Stimulated activated CD4-positive, alpha-beta T cell treated with anti-CD3 and anti-CD28 coated beads, Interleukin-15, amount 100 ng/mL, for 24 hours (primary cell): ENCODE data around the gene FSTL4.
"Not testable (repeated sequence)": the region's sequence is repeated elsewhere in the genome, so short reads cannot be mapped to it uniquely, and the experiment has no call there.

Experiments used
- DNase-seq: peaks from one replicate; pipeline ENCODE4 v3.0.0-alpha.2; 2020

The FSTL4 gene

DNA sequence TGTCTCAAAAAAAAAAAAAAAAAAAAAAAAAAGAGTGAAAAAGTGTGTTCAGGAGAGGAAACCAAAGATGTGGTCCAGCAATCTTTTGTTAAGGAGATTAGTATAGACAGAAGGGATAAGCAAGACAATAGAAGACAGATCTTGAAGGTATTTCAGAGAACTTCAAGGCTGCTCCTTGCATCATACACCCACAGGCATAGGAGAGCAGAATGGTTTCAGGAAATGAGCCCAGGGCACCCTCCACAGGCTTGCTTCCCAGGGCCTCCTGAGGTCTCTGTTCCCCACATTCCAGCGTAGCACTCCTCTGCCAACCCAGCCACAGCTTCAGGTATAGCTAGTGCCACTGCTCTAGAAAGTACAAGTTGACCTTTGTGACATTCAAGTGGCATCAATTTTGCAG is 65.8 kb downstream of the FSTL4 start:
- DNase-seq: no peak

DNA sequence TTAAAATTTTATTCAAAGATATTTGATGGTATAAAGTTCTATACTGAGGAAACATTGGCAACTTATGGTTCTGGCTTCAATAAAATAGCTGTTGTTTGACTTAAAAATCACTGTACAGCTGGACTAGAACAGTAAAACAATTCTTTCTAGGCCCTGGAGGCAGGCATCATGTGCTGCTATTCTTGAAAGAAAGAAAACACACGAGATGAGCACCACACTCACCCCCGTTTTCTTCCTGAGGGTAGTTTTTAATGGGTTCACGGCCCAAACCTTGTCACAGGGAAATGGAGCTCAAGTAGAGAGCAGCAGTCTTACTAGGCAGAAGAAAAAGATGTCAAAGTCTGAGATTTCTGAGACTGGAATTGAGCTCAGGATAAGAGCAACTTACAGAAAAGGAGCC is 68.0 kb downstream of the FSTL4 start:
- DNase-seq: no peak

DNA sequence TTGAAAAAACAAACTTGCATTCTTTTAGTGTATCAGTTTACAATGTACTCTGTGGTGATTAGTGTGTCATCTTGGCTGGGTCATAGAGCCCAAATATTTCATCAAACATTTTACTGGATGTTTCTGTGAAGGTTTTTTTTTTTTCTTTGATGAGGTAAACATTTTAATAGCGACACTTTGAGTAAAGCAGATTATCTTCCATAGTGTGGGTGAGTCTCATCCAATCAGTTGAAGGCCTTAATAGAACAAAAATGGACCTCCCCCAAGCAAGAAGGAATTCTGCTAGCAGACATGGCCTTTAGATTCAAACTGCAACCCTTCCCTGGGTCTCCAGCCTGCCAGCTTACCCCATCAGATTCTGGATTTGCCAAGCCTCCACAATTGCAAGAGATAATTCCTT is 72.5 kb downstream of the FSTL4 start:
- no peak for DNase-seq

DNA sequence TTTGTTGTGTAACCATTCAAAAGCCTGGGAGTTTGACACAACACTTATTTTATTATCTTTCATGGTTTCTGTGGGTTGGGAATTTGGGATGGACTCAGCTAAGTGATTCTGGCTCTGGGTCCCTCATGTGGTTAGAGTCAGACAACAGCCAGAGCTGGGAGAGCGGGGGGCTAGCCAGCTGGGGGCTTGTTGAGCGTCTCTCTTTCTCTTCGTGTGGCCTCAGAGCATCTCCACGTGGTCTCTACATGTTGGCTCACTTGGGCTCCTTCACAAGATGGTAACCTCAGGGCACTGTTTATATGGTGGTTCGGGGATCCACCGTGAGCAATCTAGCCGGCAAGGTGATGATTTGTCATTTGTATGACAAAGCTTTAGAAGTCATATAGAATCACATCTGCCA is 73.6 kb downstream of the FSTL4 start:
- no peak for DNase-seq

DNA sequence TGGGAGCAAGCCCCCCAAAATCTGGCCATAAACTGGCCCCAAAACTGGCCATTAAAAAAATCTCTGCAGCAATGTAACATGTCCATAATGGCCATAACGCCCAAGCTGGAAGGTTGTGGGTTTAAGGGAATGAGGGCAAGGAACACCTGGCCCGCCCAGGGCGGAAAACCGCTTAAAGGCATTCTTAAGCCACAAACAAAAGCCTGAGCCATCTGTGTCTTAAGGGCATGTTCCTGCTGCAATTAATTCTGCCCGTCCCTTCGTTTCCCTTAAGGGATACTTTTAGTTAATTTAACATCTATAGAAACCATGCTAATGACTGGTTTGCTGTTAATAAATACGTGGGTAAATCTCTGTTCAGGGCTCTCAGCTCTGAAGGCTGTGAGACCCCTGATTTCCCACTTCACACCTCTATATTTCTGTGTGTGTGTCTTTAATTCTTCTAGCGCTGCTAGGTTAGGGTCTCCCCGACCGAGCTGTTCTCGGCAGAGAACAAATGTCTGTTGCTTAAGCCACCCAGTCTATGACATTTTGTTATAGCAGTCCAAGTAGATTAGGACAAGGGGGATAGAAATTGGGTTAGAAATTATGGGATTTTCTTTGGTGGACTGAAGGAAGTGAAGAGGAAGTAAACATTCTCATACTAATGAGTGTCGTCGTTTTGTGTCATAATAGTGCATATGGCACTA is 77.0 kb downstream of the FSTL4 start:
- not testable (repeated sequence) for DNase-seq

DNA sequence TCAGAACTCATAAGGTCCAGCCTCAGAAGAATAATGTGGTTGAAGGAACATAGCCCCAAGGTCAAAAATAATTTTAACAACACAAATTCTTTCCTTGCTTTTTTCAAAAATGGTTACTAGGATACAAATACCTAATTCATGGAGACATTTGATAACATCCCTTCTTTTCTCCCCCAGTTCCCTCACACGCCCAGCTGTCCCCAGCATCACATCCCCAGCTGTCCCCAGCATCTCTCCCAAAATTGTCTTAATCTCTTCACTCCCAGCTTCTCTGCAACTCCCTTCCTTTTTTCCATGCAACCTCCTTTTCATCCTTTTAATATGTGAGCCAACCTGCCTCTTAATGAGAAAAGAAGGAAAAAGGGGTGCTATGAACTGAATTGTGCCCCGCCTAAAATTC is 77.8 kb downstream of the FSTL4 start:
- DNase-seq: no peak

DNA sequence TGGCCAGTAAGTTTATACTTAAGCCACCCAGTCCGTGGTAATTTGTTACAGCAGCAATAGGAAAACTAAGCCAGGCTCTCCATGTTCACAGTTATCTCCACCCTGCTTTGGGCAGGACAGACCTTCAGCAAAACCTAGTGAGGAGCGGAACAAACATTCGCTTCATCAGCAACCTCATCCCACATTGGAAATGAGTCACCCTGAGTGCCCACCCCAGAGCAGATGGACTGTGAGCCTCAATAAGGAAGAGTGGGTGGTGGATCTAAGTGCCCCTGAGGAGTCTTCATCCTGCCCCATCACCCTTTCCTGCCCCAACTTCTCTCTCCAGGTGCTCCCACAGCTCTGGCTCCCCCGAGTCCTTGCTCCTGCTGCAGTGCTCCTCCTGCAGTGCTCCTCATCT is 78.8 kb downstream of the FSTL4 start:
- no peak for DNase-seq

DNA sequence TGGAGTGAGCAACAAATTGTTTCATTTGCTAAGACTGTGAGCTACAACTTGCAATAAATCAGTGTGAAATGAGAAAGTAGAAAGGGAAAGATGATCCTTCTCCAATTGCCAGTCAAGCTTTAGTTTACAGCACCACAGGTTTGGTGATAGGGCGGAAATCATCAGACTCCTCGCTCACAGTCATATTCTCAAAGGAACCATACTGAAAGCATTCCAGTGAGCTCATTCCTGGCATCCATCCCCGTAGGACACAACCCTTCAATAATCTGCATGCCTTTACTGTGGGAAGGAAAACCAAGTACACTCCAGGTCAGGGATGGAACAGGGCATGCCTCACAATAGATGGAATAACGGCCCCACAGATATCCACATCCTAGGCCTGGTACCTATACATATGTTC is 80.7 kb downstream of the FSTL4 start:
- DNase-seq: no peak

DNA sequence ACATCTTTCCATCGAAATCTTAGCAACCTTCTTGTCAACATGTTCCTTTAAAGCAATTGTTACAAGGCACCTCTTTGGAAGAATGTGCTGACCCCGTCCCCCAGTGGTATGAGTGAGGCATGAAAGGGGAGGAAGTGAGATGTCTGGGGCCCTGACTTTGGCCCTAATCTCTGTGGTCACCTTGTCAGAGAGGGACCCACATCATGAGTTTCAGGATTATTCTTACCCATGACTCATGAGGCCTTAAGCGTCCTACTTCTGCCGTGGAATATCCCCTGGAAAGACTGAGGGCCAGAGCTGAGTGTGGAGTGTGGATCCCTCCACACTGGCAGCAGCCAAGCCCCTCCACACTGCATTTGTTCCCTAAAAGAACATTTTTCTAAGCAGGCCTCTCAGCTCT is 81.2 kb downstream of the FSTL4 start:
- no peak for DNase-seq

DNA sequence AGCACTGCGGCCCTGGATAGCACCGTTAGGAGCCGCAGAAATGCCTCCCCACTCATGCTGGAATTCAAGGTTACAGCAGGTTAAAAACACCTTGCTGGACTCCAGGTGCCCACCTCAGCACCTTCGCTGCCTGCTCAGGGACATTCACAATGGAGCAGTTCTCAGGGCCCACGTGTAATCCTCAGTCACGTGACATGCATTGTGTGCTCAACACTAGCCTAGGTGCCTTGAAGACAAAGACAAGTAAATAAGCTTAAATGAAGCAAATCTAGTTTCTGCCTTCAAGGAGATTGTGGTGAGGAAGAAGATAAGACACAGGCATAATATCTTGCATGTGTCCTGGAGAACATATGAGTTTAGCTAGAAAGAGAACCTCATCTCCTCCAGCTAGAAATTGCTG is 82.1 kb downstream of the FSTL4 start:
- DNase-seq: no peak

DNA sequence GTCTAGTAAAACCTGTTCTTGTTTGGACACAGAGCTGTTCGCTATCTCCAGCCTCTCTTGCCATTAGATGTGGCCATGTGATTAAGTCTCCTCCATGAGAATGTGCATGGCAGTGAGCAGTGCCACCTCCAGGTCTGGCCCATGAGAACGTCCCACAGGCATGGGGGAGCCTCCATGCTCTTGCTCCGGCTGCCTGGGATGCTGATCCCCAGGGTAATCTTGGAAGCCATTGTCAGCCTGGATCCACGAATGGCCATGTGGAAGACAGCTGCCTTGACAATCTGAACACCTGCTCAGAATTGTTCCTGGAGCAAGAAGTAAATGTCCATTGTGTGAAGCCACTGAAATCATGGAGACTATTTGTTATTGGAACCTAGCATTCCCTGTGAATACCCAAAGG is 83.5 kb downstream of the FSTL4 start:
- DNase-seq: no peak

DNA sequence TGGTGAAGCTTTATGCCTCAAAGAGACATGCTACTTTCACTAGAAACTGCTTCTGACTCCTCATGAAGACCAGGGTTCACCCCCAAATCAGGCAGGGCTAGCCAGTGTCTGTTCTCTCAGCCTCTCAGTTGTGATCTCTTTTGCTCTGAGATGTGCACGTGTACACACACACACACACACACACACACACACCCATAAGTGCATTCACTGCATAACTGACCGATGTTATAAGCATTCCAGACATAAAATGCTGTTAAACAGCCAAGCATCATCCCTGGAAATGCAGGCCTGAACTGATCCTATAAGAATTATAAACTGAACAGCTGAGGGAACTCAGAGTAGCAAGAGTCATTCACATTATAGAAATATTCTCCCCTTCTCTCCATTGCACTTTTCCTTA is 85.0 kb downstream of the FSTL4 start:
- no peak for DNase-seq

DNA sequence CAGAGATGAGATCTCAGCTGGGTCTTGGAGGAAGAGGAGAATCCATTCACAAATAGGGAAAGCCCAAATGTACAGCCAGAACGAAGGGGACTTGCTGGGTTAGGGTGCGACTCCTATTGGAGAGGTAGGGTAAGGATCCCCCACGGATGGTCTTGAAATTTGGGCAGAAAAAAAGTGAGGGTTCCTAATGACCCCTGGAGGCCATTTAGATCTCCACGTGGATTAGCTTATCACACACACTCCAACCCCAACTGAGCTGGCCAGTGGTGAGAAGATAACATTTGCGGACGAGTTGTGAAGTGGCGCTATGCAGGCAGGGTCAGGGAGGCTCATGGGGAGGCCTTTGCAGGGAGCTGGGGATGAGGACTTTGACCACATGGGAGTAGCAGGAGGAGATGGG is 86.0 kb downstream of the FSTL4 start:
- no peak for DNase-seq

DNA sequence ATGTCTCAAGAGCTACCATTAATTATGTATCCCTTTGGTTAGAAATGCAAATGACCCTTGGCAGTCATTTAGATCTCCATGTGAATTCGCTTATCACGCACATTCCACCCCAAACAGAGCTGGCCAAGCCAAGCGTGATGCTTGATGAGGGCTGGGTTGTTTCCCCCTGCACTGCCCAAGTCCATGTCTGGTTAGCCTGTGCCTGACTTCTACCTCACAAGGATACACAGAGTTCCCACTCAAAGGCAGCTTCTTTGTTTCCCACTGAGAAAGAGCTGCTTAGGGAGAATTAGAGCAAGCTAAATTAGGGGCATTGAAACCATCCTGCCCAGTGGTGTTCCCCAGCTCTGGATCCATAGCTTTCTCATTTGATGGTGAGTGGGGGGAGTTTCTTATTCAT is 87.2 kb downstream of the FSTL4 start:
- DNase-seq: no peak

DNA sequence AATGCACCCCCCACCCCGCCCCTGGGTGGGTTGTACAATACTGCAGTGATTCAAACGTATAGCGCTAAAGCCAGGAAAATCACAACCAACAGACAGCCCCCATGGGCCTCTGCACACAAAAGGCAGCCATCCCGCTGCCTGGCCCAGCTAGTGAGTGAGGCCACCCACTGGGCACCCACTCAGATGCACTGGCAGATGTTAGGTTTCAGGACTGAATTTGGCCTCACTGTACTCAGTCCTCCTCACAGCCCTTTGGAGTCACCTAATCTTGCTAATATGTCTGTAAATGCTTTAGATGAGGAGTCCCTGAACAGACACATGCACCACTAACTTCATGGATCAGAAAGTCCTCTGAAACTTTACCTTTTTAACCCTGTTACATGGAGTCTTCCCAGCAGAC is 87.7 kb downstream of the FSTL4 start:
- DNase-seq: no peak

DNA sequence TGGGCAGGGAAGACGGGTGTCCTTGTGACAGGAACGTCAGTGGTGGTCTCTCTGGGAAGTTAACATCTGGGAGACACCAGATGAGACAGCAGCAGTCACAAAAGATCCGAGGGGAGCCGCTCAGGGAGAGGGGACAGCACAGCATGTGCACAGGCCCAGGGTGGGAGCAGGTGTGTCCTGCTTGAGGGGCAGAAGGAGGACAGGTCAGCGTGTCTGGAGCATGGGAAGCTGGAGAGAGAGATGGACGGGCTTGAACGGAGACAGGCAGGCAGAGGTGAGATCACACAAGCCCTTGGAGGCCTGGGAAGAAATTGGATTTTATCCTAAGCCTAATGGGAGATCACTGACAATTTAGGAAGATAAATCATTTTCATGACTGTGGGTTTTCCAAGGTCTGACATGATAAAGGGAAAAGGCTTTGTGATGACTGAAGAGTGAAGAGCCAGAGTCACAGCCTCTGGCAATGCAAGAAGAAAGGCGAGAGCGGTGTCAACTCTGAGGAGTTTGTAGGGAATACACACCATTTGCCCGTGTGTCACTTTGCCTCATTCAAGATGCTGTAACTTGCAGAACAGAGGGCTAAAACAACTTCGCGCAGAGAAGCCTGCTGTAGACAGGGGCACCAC is 88.3 kb downstream of the FSTL4 start:
- DNase-seq: no peak

DNA sequence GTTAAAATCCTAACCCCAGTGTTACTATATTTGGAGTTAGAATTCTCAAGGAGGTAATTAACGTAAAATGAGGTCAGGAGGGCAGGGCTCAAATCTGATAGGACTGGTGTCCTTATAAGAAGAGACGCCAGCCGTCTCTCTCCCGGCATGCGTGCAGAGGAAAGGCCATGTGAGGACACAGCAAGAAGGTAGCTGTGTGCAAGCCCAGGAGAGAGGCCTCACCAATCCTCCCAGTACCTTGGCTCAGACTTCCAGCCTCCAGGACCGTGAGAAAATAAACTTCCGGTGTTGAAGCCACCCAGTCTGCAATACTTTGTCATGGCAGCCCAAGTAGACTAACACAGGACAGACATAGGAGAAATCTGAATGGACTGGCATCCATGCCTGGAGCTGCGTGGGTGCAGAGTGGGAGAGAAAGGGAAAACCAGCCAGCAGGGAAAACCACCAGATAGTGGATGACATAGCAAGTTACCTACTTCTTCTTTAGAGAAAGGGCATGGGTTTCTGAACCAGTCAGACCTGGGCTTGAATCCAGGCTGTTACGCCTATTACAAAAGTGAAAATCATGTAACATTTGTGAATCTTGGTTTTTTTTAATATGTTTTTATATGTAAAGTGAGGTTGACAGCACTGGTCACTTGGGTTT is 89.2 kb downstream of the FSTL4 start:
- DNase-seq: no peak

DNA sequence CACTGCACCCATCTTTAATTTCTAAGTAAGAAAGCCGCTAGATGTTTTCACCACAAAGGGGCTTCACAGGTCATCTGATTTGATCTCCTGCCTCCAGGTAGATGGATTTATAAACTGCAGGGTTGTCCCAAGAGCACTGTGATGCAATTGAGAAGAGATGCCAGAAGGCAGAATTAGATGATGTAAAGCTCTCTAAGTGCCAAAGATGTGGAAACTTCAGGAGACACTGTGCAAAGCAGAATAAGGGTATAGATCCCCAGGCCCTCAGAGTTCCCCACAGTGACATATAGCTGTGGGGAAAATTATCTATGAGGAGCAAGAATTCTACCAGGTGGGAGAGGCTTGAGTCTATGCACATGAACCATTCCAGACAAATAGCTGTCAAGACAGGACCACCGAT is 90.5 kb downstream of the FSTL4 start:
- DNase-seq: no peak

DNA sequence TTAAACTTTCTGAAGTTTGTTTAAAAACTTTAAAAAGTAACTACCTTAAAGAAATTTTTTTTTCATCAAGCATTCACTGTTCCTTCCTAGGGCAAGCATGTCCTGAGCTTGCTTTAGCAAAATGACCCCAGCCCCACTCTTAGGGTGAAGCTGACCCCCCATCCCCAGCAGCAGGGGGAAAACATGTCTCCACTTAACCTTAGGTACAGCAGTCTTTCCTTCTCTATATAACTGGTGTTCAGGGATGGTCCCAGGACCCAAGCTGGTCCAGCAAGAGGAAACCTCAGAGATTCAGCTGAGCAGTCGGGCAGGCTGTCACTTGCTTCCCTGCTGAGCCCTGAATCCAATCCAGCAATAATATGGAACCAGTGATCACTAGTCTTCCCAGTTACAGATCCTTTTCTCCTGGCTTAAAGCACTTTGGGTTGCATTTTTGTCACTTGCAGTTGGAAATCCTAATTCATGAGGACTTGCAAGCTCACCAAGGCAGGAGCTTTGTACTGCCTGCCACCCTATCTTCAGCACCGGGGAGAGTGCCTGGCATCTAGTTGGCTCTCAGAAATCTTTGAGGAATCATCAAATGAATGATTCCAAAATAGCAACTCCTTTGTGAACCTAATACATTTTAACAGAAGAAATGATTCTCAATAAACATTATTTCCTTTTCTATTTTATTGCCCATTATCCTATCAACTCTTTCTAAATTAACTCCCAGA is 91.2 kb downstream of the FSTL4 start:
- no peak for DNase-seq

DNA sequence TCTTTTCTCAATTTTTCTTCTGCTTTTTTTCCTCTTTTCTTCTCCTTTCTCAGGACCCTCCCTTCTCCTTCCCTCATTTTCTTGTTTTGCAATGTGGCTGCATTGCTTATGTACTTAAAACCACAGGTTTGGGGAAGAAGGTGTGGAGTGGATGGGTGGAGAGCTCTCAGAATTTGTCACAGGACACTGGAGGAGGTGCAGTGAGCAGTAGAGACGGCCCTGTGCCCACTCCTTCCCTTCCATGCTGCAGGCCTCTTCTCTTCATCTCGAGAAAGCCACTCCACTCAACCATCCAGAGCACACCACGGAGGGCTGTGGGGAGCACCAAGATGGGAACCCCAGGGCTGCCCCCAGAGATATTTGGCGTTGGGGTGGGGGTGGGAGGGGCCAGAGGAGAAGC is 92.3 kb downstream of the FSTL4 start:
- no peak for DNase-seq

DNA sequence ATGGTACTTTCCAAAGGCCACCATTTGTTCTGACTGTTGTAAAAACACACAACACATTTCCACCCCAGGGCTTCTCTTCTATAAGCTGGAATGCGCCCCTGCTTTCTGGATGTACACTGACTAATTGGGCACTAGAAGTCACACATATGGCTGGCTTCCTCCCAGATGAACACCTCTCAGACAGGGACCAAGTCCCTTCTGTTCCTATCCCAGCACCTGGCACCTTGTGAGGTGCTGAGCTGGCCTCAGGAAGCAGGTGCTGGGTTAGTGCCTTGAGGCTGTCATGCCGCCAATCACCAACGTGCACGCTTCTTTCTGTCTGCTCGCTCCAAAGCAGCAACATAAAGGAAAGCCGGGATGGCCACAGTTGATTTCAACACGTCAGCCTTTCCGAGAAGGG is 93.2 kb downstream of the FSTL4 start:
- DNase-seq: no peak

DNA sequence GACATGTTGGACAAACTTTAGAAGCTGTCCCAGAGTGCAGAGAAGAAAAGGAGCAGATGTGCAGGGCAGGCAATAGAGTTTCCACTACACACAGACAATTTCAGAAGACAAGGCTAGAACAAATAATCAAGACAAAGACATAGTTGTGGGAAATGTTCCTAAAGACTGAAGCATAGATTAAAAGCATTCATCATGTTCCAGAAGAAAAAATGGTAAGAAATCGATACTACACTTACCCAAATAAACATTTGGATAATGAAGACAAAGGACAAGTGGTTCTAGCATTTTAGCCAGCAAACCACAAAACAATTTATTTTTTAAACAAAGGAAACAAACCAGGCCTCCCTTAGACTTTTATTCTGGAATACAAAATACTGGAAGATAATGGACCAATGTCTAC is 97.9 kb downstream of the FSTL4 start:
- DNase-seq: no peak

DNA sequence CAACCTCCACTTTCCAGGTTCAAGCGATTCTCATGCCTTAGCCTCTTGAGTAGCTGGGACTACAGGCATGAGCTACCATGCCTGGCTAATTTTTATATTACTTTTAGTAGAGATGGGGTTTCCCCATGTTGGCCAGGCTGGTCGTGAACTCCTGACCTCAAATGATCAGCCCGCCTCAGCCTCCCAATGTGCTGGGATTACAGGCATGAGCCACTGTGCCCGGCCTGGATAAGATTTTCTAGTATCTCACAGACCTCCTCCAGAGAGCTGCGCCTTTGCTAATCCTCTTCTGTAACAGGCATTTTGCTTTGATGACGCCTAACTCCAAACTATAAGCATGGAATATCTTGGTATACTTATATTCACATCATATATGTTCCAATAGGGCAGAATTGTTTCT is 99.4 kb downstream of the FSTL4 start:
- DNase-seq: no peak

DNA sequence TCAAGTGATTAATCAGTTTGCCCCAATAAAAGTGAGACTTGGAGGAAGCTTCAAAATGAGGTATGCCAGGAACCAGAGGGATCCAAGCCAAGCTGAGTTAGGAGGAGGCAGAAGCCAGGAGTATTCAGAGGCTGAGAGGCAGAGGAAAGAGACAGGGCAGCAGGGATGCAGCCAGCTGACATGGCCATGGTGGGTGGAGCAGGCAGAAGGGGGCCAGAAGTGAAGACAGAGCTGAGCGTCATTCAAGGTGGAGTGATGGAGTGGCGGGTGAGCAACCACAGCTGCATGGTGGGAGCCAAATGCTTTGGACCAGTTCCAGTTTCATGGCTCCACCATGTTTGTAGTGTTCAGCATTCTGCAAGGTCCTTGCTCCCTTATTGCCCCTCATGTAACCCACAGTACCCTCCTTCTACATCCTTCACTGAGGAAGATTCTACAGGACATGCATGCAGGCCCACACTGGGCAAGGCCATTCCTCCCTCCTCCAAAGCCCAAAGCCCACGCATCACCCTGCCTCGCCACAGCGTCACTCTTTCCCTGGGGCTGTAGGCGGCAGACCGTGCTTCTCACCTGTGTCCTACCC is 100.6 kb downstream of the FSTL4 start:
- DNase-seq: no peak
